A172 (cell line): ENCODE results near the gene POLR2J2. TPM values are rescaled to one million over a fixed set of nuclear protein-coding genes. Genes with fewer than 3 reads are reported as not detected.
"Not testable (repeated sequence)": the region's sequence is repeated elsewhere in the genome, so short reads cannot be mapped to it uniquely, and the experiment has no call there.

Source experiments
- DNase-seq: peaks from one replicate; pipeline ENCODE4 v3.0.0-alpha.2; 2015; ENCODE audit warnings: low spot score
- total RNA-seq: library from RNA; depleted of rRNA; stranded (reverse); fragments of >200 nt; shearing (Covaris generic); gene quantifications from 2 replicates; pipeline ENCODE4 v1.2.3, GENCODE V29; 2014; rRNA removed

Gene POLR2J2
- total RNA-seq, 1 experiment from 2014 or later = 2.8 TPM

DNA sequence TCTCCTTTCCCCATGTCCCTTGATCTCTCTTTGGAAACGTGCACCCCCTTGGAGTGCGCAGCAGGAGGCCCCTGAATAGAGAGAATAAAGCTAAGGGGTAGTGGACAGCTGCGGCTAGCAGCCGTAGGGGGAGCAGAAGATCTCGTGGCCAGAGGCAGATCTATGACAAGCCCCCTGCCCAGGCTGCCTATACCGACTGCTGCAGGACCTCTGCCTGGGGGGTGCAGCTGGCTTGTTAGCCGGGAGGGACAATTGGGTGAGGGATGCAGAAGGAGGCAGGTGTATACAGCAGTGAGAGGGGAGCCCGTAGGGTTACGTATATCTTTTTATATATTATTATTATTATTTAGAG lies 469 bp upstream of the POLR2J2 start:
- not testable (repeated sequence) for DNase-seq

- not testable (repeated sequence) for DNase-seq
These were observed 3.9 kb downstream of the POLR2J2 start for GRCh38 chr7:102667523-102667922.

GRCh38 chr7:102666850-102667249 lies 4.6 kb downstream of the POLR2J2 start:
- DNase-seq = not testable (repeated sequence)

- not testable (repeated sequence) for DNase-seq
These were observed 6.7 kb downstream of the POLR2J2 start for GRCh38 chr7:102664765-102665164.

DNA sequence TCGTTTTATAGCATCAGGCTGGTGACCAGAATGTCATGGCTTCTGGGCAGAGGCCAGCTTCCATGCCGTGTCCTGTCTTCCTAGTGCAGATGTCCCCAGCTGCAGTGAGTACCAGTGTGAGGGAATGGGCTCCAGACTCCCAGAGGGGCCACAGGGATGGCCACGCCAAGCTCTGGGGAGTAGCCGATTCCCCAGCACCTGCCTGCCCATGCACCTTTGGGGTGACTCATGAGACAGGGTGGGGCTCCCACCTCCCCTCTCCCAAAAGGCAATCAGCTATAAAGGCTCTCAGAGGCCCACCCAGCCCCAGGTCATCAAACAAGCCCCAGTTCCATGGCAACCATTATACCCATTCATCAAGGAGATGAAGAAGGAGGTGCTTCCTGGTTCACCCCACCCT lies 21.5 kb downstream of the POLR2J2 start, which contains the start of gene SPDYE2B:
TSS of gene SPDYE2B (plus strand) at position 396 of the 400 bp plus-strand sequence. CDS start 2,030 bp downstream, outside the sequence.
- DNase-seq = not testable (repeated sequence)

- DNase-seq = not testable (repeated sequence)
These were observed 23.6 kb downstream of the POLR2J2 start for GRCh38 chr7:102647813-102648212.

GRCh38 chr7:102643404-102643803 lies 28.1 kb downstream of the POLR2J2 start:
- DNase-seq = not testable (repeated sequence)

DNA sequence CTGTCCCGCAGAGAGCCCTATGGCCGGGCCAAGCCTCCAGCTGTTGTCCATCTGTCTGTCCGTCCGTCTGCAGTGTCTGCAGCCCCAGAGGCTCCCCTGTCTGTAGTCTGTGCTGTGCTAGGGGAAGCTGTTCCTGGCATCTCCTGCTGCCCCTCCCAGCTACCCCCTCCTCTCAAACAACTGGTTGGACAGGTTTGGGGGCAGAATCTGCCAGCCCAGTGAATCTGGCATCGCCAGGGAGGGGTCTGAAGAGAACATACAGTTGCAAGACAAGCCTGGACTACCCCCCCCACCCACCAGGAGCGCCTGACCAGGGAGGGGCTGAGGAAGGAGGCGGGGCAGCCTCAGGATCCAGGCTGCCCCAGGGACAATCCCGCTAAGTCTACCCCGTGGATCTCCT lies 28.8 kb downstream of the POLR2J2 start, which contains the start of gene UPK3BL1:
TSS of gene UPK3BL1 (minus strand) at position 101 of the 400 bp plus-strand sequence. CDS start at position 51, 50 bp downstream.
- not testable (repeated sequence) for DNase-seq

GRCh38 chr7:102638848-102639247 lies 32.6 kb downstream of the POLR2J2 start:
- DNase-seq = not testable (repeated sequence)

GRCh38 chr7:102636956-102637355 lies 34.5 kb downstream of the POLR2J2 start:
- not testable (repeated sequence) for DNase-seq

DNA sequence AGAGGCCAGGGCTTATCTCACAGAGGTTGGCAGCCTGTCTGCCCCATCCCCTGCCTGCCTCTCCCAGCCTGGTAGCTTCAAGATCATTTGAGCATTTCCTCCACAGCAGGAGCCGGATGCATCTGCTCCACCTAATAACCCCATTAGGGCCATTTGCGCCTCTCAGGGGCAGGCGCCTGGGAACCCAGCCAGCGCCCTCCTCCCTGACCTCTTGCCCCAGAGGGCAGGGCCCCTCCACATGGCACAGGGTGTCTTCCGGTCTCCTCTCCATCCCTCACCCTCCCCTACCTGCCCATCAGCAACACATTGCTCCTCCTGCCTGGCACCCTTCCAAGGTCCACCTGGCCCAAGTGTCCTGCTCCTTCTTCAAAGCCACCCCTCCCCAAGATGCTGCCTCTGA lies 36.1 kb downstream of the POLR2J2 start:
- not testable (repeated sequence) for DNase-seq

DNA sequence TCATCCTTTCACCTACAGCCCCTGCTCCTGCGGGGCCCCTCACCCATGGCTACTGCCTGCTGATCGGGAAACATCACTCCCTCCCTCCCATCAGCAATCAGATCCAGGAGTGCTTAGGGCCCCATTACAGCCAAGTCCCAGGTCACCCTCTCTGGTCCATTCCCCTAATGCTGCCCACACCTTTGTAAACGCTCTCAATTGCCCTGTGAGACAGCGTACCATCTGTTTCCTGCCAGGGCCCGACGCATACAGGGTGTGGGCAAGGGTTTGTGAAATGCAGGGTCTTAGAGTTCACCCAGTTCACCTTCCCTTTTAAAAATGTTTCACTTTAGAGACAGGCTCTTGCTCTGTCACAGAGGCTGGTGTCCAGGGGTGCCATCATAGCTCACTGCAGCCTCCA lies 37.2 kb downstream of the POLR2J2 start:
- DNase-seq = not testable (repeated sequence)

DNA sequence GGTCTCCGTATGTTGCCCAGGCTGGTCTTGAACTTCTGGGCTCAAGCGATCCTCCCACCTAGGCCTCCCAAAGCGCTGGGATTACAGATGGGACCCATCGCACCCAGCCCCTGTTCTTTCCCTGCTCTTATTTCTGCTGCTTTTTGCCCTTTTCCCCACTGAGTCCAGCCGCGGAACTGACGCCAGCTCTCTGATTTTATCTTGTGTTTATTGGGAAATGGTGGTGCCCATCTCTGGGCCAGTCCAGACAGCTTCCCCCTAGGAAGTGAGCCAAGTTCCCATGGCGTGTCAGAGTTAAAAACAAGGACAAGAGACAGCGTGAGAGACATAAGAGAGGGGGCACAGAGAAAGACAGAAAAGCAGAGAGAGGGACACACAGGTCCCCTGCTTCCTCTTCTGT lies 40.8 kb downstream of the POLR2J2 start:
- DNase-seq = not testable (repeated sequence)

GRCh38 chr7:102627271-102627904 lies 44.1 kb downstream of the POLR2J2 start:
- DNase-seq = not testable (repeated sequence)

GRCh38 chr7:102618122-102618521 lies 53.3 kb downstream of the POLR2J2 start:
- DNase-seq = not testable (repeated sequence)

DNA sequence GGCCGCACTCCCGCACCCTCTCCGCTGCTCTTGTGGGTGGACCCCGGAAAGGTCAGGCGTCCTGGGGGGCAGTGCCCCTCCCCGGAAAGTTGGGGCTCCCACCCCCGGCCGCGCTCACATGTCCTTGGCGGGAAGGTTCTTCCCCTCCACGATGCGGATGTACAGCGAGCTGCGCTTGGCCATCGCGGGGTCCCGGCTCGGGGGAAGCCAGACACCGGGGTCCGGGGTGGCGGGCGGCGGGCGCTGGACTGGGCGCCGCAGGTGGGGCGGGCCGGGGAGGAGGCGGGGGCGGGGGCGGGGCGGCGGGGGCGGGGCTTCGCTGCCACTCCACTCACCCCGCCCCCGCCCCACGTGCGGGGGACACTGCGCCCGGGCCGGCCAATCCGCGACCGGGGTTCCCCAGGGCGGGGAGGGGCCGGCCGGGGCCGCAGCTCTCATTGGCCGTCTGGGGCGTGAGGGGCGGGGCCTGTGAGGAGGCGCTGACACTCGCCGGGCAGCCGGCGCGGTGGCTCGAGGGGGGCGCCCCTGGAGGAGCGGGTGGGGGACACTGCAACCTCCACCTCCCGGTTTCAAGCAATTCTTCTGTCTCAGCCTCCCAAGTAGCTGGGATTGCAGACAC lies 54.8 kb downstream of the POLR2J2 start, which contains the start of gene RASA4:
TSS of gene RASA4 (minus strand) at position 250 of the 619 bp plus-strand sequence. CDS start at position 183, 67 bp downstream.
- DNase-seq = not testable (repeated sequence)

Other genes with a start within 250 kb of the POLR2J2 start
- gene ORAI2, start 238.1 kb downstream of the POLR2J2 start, total RNA-seq = 67.6 and 77.9 TPM in 2 replicates
- gene ALKBH4, start 206.8 kb downstream of the POLR2J2 start, total RNA-seq = 15.3 and 20.8 TPM in 2 replicates
- 43.6 and 52.0 TPM in 2 replicates for gene LRWD1, start 206.7 kb downstream of the POLR2J2 start, total RNA-seq
- gene POLR2J, start 192.7 kb downstream of the POLR2J2 start, total RNA-seq = 45.6 and 52.1 TPM in 2 replicates
- gene RASA4B, start 153.9 kb downstream of the POLR2J2 start, total RNA-seq = 0.07 and 3.9 TPM in 2 replicates
- gene UPK3BL2, start 128.0 kb downstream of the POLR2J2 start, total RNA-seq = 0.12 and 1.00 TPM in 2 replicates
- gene SPDYE2, start 120.4 kb downstream of the POLR2J2 start, total RNA-seq = 0.10 TPM in 1 of 2 replicates, not detected in the other
- gene POLR2J3, start 99.1 kb downstream of the POLR2J2 start, total RNA-seq = 8.6 and 14.1 TPM in 2 replicates
- gene RASA4, start 54.9 kb downstream of the POLR2J2 start, total RNA-seq = 10.8 and 15.8 TPM in 2 replicates
- 12.8 and 13.9 TPM in 2 replicates for gene UPK3BL1, start 28.9 kb downstream of the POLR2J2 start, total RNA-seq
- gene SPDYE2B, start 21.3 kb downstream of the POLR2J2 start, total RNA-seq = not detected in 2 replicates
- gene FAM185A, start 77.3 kb upstream of the POLR2J2 start, total RNA-seq = 12.1 and 12.5 TPM in 2 replicates
- gene LRRC17, start 241.3 kb upstream of the POLR2J2 start, total RNA-seq = 843 and 845 TPM in 2 replicates